Upper lobe of left lung (tissue), 4 donors: ENCODE measurements around the gene ALG1.

ENCODE experiments used
- POLR2AphosphoS5 ChIP-seq, 2 donors: sonication (generic); formaldehyde crosslinking; IDR thresholded peaks; one replicate each; pipeline ENCODE4 v1.5.1; 2017; ENCODE audit warnings: antibody characterized with exemption in 2 of 2
- TF ChIP-seq, protein P1 (sequence below), 6 experiments: fragments of 450-650 bp in 4 of 6; fragments of 200-600 bp in 2 of 6; sonication (generic) in 2 of 6; IDR thresholded peaks; one replicate each; pipeline ENCODE4 v1.5.1; 2016 to 2019; ENCODE audit warnings: antibody characterized with exemption in 6 of 6

- TF ChIP-seq, protein P1, sequence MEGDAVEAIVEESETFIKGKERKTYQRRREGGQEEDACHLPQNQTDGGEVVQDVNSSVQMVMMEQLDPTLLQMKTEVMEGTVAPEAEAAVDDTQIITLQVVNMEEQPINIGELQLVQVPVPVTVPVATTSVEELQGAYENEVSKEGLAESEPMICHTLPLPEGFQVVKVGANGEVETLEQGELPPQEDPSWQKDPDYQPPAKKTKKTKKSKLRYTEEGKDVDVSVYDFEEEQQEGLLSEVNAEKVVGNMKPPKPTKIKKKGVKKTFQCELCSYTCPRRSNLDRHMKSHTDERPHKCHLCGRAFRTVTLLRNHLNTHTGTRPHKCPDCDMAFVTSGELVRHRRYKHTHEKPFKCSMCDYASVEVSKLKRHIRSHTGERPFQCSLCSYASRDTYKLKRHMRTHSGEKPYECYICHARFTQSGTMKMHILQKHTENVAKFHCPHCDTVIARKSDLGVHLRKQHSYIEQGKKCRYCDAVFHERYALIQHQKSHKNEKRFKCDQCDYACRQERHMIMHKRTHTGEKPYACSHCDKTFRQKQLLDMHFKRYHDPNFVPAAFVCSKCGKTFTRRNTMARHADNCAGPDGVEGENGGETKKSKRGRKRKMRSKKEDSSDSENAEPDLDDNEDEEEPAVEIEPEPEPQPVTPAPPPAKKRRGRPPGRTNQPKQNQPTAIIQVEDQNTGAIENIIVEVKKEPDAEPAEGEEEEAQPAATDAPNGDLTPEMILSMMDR (IDR thresholded peaks at IDR 0.05), result peak in 2 of 6 experiments; percentile 14 to 20
- peak; percentile 87 to 91 for TF ChIP-seq POLR2AphosphoS5 (IDR thresholded peaks at IDR 0.05)
Observed at GRCh38 chr16:5071681-5072333, at the start of gene ALG1.
